ENCODE measurements around the gene GLIS1. TPM values are rescaled to one million over a fixed set of nuclear protein-coding genes. Genes with fewer than 3 reads are reported as not detected.
A peak's percentile ranks its signal among the peaks of the same experiment; 100 is the strongest.

The GLIS1 gene
- total RNA-seq, 2 donors from 2014 or later = not detected

DNA sequence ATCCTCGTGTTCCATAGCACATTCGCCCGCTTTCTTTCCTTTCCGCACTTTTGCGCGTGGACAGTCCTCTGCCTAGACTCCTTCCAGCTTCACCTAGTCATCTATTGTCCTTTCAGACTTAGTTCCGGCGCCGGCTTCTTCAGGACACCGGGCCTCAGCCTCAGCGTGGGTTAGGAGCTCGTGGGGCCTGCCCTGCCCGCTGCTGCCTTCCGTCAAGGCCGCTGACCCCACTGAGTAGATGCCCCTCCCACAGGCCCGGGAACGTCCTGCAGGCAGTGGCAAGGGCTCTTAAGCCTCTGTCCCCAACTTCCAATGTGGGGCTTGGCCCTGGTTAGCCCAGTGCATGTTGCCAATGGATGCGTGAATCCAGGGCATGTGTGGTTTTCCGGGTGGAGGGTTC, 268.4 kb downstream of the GLIS1 start:
- no peaks in the 10 kb centered on the region for H3K9me3 Mint-ChIP-seq
- no peaks in the 10 kb centered on the region for H3K36me3 Mint-ChIP-seq (ENCODE audit: low read depth)
- H3K27me3 Mint-ChIP-seq = no peaks in the 10 kb centered on the region
- H3K27ac Mint-ChIP-seq = no peak overlapping the region
- H3K4me3 Mint-ChIP-seq = no peak overlapping the region
- no peaks in the 10 kb centered on the region for H3K4me1 Mint-ChIP-seq
- no peak for ATAC-seq (replicated peaks)

DNA sequence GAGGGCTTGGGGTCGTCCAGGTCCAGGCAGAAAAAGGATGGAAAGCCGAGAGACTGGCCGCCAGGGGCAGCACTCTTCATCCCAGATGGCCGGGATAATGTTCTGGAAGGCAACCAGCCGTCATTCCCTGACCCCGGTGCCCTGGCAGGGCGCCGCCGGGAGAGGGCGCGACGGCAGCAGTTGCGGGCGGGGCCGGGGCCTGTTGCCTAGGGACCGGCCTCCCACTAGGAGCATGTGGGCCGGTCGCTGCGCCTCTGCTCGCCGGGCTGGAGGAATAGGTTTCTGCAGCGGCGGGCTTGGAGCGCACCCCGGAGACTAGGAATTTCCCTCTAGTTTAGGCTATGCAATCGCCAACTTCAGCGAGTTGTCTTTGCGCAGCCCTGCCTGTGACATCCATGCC, 268.8 kb downstream of the GLIS1 start:
- ATAC-seq (replicated peaks) = no peak
- no peaks in the 10 kb centered on the region for H3K9me3 Mint-ChIP-seq
- H3K4me1 Mint-ChIP-seq = no peaks in the 10 kb centered on the region
- no peak overlapping the region for H3K27ac Mint-ChIP-seq
- H3K36me3 Mint-ChIP-seq (ENCODE audit: low read depth) = no peaks in the 10 kb centered on the region
- H3K27me3 Mint-ChIP-seq = no peaks in the 10 kb centered on the region
- H3K4me3 Mint-ChIP-seq = no peak overlapping the region

DNA sequence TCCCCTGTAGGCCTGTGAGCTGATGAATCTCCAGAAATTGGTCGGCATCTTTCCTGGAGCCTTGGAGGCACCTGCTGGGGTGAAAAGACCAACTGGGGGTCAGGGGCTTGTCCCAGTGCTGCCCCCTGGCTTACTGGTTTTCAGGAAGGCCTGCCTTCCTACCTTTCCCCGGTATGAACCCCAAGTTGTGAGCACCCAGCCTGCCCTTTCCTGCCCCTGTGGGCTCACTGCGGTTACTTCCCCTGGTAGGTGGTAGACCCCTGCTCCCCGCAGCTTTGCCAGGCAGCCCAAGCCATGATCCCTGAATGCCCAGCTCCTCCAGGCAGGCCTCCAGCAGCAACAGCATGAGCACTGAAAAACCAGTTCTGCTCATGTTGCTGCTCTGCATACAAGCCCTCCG, 269.6 kb downstream of the GLIS1 start:
- Mint-ChIP-seq H3K4me3 (no peak overlapping the region), H3K36me3 (ENCODE audit: low read depth) (no peaks in the 10 kb centered on the region), H3K9me3 (no peaks in the 10 kb centered on the region), H3K27me3 (no peaks in the 10 kb centered on the region), H3K4me1 (no peaks in the 10 kb centered on the region), H3K27ac (no peak overlapping the region)
- ATAC-seq (replicated peaks) = no peak

DNA sequence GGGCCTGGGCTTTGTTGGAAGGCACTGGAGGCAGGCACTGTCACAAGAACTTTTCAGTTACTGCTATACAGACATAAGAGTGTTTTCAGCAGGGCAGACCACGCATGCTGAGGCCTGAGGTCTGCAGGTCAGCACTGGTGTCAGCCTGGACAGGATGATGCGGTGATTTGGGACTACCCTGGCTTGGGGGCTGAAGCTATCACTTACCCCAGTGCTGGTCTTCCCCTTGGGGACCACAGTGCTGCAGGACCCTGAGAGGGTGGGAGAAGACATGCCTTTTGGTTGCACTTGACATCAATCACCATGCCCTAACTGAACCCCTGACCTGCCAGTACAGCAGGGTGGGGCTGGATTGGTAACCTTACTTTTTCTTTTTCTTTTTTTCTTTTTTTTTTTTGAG, 270.6 kb downstream of the GLIS1 start:
- Mint-ChIP-seq H3K27me3 (no peaks in the 10 kb centered on the region), H3K4me1 (no peaks in the 10 kb centered on the region), H3K9me3 (no peaks in the 10 kb centered on the region), H3K27ac (no peak overlapping the region), H3K36me3 (ENCODE audit: low read depth) (no peaks in the 10 kb centered on the region), H3K4me3 (no peak overlapping the region)
- ATAC-seq (replicated peaks) = no peak

DNA sequence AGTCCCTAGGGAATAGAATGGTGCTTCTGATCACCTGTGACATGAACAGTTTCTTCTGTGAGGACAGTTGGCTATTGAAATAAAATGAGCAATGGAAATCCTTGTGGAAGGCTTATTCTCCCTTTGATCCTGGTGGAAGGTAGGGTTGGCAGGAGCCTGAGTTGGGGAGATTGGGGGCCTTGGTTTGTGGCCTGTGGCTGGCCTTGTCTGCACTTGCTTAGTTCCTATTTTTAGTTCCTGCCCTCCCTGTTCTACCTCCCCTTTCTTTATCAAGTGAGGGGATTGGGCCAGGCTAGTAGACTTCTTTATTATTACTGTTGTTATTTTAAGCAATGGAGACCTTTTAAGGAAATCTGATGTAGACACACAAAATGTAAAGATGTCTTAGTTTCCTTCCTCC, 271.6 kb downstream of the GLIS1 start:
- H3K4me3 Mint-ChIP-seq = no peak overlapping the region
- H3K4me1 Mint-ChIP-seq = no peaks in the 10 kb centered on the region
- H3K27ac Mint-ChIP-seq = no peak overlapping the region
- ATAC-seq (replicated peaks) = no peak
- no peaks in the 10 kb centered on the region for H3K9me3 Mint-ChIP-seq
- no peaks in the 10 kb centered on the region for H3K36me3 Mint-ChIP-seq (ENCODE audit: low read depth)
- H3K27me3 Mint-ChIP-seq = no peaks in the 10 kb centered on the region

DNA sequence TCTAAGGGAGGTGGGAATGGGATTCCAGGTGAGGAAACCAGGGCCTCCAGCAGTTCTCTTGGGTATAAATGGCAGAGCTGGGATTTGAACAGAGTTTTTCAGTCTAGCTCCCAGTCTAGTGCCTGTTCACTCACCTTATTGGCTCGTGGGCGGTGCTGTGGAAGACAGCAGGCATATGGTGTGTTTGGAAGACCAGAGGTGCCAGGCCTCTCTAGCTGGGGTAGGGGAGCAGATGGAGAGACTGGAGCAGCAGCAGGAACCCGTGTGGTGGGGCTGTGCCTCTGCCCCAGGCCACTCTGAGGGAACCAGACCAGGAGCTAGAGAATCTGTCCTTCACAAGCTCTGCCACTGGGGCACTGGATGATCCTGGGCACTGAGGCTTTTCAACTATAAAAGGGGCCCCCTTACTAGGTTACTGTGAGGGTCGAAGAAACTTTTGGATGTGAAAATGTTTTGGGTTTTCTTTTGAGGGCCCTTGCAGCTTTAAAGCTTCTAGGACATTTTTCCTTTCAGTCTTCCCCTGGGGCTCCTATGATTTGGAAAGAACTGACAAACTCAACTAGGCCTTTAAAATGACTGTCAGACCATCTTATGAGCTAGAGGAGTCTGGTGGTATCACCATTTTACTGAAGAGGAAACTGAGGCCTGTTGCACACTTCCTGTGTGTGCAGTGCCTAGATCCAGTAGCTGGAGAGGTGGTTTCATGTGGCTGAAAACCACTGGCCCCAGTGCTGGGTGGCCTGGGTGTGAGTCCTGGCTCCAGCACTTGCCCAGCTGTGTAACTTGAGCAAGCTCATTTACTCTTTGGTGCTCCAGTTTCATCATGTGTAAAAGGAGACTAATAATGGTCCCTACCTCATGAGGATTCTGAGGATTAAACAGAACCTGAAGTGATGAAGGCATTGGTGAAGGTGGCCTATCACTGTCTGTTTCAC, 273.7 kb downstream of the GLIS1 start:
- ATAC-seq (replicated peaks) = peak; percentile 21
- Mint-ChIP-seq H3K27ac (no peak overlapping the region), H3K4me1 (no peaks in the 10 kb centered on the region)

DNA sequence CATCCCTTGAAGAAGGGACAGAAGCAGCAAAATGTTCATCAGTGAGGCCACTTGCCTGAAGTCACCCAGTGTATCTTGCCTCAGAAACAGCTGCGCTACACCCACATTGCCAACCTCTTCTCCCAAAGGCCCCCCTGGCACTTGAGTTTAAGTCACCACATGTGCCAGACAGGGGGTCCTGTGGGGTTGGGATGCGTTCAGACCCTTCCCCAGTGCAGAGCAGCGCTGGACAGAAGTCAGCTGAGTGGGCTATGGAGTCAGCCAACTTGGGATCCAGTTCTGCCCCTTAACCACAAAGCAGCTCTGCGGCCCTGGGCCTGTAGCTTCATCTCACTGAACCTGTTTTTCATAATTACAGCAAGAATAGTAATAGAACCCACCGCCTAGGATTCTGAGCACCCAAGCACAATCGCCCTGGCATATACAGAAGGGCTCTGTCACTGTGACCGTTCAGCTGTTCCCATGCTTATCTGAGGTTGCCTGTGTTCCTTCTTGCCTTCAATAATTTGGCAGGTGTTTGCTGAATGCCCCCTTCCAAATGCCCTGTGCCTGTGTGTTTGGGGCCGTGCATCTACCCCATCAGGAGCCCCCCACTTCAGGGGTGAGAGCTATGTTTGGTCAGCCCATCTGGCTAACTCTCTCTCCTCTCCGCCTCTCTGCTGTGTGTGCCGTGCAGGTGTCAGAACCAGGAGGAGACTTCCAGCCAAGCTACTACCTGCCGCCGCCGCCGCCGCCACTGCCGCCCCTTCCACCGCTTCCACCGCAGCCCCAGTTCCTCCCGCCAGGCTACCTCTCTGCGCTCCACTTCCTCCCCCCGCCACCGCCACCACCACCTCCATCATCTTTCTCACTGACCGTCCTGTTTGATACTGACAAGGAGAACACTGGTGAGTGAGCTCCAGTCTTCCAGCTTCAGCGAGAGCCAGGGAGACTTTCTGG, 274.7 kb downstream of the GLIS1 start:
- no peak overlapping the region for H3K27ac Mint-ChIP-seq

More for the DNA sequence above, 273.7 kb downstream of the GLIS1 start:
- H3K27me3 Mint-ChIP-seq = no peaks in the 10 kb centered on the region
- no peaks in the 10 kb centered on the region for H3K36me3 Mint-ChIP-seq (ENCODE audit: low read depth)
- no peaks in the 10 kb centered on the region for H3K9me3 Mint-ChIP-seq
- no peak overlapping the region for H3K4me3 Mint-ChIP-seq

DNA sequence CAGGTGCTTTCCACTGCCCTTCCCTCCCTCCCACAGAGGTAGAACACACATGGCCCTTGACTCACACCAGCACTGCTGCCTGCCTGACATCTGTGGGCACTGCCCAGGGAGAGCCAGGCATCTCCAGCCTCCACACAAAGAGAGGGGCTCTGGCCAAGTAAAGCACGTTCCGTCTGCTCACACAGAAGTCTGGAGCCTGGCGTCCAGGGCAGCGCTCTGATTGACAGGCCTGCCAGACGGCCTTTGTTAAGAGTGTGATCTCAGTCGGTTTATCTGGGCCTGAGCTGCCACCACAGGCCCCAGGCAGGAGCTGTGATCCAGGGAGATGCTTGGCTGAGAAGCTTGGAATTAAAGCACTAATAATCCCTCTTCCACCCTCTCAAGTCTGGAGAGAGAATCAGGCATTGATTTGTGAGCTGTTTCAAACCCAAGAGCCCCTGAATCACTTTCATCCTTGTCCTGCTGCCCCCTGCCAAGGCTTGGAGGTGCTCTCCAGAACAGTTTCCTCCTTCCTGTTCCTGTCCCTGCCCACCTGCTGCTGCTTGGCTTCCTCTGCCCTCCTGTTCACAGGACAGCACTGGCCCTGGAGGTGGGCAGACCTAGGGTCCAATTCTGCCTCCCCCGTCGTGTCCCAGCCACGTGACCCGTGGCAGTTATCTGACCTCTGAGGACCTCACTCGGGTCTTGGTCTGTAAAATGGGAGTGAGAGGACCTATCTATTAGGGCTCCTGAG, 276.0 kb downstream of the GLIS1 start:
- Mint-ChIP-seq H3K4me1 (no peaks in the 10 kb centered on the region), H3K9me3 (no peaks in the 10 kb centered on the region), H3K27me3 (no peaks in the 10 kb centered on the region), H3K36me3 (ENCODE audit: low read depth) (no peaks in the 10 kb centered on the region), H3K27ac (no peak overlapping the region), H3K4me3 (no peak overlapping the region)
- no peak for ATAC-seq (replicated peaks)

More for the DNA sequence above, 274.7 kb downstream of the GLIS1 start:
- H3K27me3 Mint-ChIP-seq = no peaks in the 10 kb centered on the region
- no peak for ATAC-seq (replicated peaks)
- no peaks in the 10 kb centered on the region for H3K36me3 Mint-ChIP-seq (ENCODE audit: low read depth)
- no peak overlapping the region for H3K4me3 Mint-ChIP-seq
- no peaks in the 10 kb centered on the region for H3K9me3 Mint-ChIP-seq
- H3K4me1 Mint-ChIP-seq = no peaks in the 10 kb centered on the region

DNA sequence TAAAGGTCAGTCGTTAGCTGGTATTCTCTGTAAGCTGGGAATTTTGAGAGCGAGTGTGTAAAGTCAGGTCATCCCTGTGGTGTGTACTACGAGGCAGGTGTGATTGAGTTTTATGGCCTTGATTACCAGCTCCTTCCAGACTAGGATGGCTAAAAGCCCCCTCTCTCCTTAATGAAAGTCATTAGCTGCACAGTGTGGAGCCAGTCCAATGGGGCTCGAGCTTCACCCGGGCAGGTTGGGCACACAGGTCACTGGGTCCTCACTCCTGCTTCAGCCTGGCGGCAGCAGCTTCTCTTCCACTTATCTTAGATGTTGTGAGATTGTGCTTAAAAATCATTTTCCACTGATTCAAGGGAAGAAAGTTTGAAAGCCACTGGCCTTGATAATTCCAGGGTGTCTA, 276.8 kb downstream of the GLIS1 start:
- Mint-ChIP-seq H3K4me1 (no peaks in the 10 kb centered on the region), H3K9me3 (no peaks in the 10 kb centered on the region), H3K27ac (no peak overlapping the region), H3K27me3 (no peaks in the 10 kb centered on the region), H3K36me3 (ENCODE audit: low read depth) (no peaks in the 10 kb centered on the region), H3K4me3 (no peak overlapping the region)
- no peak for ATAC-seq (replicated peaks)

DNA sequence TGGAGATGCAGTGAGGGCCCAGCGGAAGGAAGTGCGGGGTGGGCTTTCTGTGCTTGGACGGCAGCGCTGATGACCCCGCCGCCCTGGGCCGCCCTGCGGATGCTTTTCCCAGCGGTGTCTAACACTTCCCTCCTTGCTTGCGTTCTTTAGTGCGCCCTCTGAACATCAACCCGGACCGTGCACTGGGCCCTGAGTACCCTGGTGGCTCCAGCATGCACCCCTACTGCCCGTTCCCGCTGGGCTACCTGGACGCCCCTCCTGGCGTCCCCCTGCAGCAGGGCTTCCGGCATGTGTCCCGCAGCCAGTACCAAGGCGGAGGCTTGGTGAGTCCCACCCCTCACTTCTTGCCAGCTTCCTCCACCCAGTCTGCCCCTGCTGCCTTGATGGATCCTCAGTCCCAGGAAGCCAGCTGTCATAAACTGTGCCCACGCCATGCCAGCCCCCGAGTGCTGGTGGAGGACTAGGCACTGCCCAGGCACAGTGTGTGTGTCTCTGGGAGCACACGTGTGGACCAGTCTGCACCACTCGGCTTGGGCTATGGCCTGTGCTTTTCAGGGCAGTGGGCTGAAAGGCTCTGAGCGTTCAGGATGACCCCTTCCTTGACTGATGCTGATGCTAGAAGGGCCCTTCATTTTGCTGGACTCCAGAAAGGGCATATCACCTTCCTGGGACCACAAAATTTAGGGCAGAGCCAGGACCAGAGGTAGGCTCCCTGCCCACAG, 277.5 kb downstream of the GLIS1 start:
- H3K27me3 Mint-ChIP-seq = no peaks in the 10 kb centered on the region
- H3K4me1 Mint-ChIP-seq = no peaks in the 10 kb centered on the region
- no peak overlapping the region for H3K4me3 Mint-ChIP-seq

DNA sequence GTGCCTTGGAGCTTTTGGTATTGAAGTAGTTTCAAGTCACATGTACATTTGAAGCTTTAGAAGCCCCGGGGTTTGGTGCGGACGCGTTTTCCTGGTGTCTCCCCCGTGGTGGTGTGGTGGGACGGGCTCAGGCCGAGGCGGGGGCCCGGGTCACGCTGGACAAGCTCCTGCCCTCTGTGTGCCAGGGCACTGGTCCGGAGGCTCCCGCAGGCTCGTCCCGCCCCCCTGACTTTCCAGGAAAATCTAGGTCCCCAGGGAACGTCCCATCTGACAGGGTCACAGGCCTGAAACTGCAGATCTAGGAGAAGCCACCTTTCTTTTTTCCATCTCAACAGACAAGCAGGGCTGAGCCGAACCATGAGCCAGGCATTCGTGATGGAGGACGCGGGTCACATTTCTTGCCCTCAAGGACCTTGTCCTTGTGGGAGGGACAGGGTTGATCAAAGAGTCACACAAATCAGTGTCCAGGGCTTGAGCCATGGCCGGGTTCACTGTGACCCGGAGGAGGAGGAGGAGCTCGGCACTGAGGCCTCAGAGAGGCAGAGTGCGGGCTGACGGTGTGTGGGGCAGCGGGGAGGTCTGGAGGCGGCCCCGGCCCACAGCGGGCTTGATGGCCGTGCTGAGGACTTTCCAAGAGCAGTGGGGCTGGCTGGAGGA, 278.2 kb downstream of the GLIS1 start:
- Mint-ChIP-seq H3K36me3 (ENCODE audit: low read depth) (no peaks in the 10 kb centered on the region), H3K27ac (no peak overlapping the region), H3K9me3 (no peaks in the 10 kb centered on the region), H3K27me3 (no peaks in the 10 kb centered on the region), H3K4me1 (no peaks in the 10 kb centered on the region), H3K4me3 (no peak overlapping the region)
- no peak for ATAC-seq (replicated peaks)

More for the DNA sequence above, 277.5 kb downstream of the GLIS1 start:
- no peaks in the 10 kb centered on the region for H3K36me3 Mint-ChIP-seq (ENCODE audit: low read depth)
- no peak for ATAC-seq (replicated peaks)
- no peaks in the 10 kb centered on the region for H3K9me3 Mint-ChIP-seq
- H3K27ac Mint-ChIP-seq = no peak overlapping the region

DNA sequence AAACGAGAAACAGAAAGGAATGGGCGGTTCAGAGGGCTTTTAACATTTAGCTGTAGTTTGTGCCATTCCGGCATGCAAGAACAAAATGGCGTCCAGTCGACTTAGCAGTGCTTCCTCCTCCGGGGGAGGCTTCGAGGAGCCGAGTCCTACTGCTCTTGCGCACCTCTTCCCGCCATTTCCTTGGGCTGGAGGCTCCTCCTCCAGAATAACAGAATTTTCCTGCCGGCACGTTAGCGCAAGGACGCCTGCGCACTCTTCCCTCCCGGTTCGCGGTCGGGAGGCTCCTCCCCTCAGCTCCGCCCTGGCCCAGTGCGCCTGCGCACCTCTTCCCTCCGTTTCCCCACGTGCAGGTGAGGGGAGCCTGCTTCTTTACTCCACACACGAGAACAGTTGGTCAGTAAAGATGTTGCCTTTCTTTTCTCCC, 278.7 kb downstream of the GLIS1 start:
- no peaks in the 10 kb centered on the region for H3K9me3 Mint-ChIP-seq
- H3K27ac Mint-ChIP-seq = no peak overlapping the region
- H3K4me3 Mint-ChIP-seq = no peak overlapping the region
- no peaks in the 10 kb centered on the region for H3K4me1 Mint-ChIP-seq
- H3K27me3 Mint-ChIP-seq = no peaks in the 10 kb centered on the region
- no peaks in the 10 kb centered on the region for H3K36me3 Mint-ChIP-seq (ENCODE audit: low read depth)
- no peak for ATAC-seq (replicated peaks)

DNA sequence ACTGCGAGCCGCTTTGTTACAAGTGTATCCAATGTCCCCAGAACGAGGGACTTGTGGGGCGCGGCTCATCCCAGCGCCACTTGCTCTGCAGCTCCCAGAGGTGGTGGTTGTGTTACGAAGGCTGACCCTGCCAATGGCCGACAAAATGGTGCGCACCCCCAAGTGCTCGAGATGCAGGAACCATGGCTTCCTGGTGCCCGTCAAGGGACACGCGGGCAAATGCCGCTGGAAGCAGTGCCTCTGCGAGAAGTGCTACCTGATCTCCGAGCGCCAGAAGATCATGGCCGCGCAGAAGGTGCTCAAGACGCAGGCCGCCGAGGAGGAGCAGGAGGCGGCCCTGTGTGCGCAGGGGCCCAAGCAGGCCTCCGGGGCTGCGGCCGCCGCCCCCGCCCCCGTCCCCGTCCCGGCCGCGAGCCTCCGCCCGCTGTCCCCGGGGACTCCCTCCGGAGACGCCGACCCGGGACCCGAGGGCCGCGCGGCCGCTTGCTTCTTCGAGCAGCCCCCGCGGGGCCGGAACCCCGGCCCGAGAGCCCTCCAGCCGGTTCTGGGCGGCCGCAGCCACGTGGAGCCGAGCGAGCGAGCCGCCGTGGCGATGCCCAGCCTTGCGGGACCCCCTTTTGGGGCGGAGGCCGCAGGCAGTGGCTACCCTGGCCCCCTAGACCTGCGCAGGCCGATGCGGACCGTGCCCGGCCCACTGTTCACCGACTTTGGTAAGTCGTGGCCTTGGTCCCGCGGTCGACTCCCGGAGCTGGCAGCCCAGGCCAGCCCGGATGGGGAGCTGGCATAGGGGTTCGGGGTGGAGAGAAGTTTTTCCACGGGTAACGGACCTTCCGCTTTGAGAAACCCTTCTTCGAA, 279.4 kb downstream of the GLIS1 start, which contains the start of gene DMRTB1:
TSS of gene DMRTB1 (plus strand) at position 79 of the 855 bp plus-strand sequence. CDS start at position 134, 55 bp downstream.
- Mint-ChIP-seq H3K27me3 (no peaks in the 10 kb centered on the region), H3K36me3 (ENCODE audit: low read depth) (no peaks in the 10 kb centered on the region), H3K27ac (no peak within 1 kb of the TSS), H3K4me1 (no peaks in the 10 kb centered on the region), H3K4me3 (no peak within 1 kb of the TSS), H3K9me3 (no peaks in the 10 kb centered on the region)
- no peak for ATAC-seq (replicated peaks)
